ENCODE data around the gene PDZD4.

The PDZD4 gene

GRCh38 chrX:153786669-153787068 is 43.7 kb downstream of the PDZD4 start:
- no peak for DNase-seq (ENCODE audit: low read depth in 2 of 2)

DNA sequence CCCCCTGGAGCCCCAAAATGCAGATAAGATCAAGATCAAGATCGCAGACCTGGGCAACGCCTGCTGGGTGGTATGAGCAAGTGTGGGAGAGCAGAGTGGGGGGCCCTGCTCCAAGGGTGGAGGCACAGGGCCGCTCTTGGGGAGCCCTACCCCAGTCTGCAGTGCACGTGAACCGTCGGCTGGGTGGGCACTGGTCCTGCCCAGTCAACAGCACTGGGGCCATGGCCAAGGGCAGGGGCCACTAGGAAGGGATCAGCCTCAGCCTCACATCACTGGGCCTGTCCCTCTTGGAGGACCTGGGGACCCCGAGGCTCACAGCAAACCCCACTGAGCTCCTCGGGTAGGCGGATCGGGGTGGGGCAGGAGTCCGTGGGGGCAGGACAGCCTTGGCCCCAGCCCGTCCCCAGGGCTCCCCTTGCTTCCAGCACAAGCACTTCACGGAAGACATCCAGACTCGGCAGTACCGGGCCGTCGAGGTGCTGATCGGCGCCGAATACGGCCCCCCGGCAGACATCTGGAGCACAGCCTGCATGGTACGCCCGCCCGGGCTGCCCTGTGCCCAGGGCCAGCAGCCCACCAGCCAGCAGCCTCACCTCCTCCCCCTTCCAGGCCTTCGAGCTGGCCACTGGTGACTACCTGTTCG is 45.9 kb downstream of the PDZD4 start:
- DNase-seq (ENCODE audit: low read depth in 2 of 2), result no peak

DNA sequence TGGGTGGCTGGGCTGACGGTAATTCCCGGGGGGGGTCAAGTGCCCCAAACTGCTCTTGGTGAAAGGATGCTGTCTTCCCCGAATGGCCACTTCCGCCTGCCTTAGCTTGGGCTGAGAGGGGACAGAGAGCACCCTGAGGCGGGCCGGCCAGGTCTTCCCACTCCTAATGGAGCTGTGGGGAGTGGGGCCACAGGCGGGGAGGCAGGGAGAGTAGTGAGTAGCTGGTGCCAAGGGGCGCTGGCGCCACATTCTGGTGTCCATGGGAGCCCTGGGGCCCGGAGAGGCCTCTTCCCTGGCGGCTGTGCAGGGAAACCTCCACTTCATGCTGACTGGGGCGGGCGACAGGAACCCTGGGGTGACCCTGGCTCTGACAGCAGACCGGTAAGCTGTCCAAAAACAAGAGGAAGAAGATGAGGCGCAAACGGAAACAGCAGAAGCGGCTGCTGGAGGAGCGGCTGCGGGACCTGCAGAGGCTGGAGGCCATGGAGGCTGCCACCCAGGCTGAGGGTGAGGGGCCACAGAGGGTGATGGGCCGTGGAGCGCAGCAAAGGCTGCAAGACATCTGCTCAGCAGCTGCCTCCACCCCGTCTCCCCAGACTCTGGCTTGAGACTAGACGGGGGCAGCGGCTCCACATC is 46.8 kb downstream of the PDZD4 start:
- DNase-seq (ENCODE audit: low read depth in 2 of 2), result no peak

GRCh38 chrX:153782871-153783270 is 47.5 kb downstream of the PDZD4 start:
- DNase-seq (ENCODE audit: low read depth in 2 of 2), result no peak

DNA sequence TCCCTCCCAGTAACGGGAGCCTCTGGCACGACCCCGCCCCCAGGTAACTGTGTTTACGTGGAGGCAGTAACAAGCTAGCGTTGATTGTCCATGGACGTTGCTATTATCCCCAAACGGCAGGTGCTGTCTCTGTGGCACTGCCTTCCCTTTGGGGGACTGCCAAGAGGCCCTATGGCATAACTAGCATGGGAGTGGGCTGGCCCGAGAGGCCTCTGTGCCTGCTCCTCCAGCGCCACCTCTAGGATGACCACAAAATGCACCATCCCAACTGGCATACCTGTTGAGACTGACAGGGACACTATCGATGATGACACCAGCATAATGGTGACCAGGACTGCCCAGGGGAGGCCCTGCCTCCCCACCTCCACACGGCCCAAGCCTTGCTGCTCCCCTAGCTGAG is 48.0 kb downstream of the PDZD4 start:
- DNase-seq (ENCODE audit: low read depth in 2 of 2), result no peak

DNA sequence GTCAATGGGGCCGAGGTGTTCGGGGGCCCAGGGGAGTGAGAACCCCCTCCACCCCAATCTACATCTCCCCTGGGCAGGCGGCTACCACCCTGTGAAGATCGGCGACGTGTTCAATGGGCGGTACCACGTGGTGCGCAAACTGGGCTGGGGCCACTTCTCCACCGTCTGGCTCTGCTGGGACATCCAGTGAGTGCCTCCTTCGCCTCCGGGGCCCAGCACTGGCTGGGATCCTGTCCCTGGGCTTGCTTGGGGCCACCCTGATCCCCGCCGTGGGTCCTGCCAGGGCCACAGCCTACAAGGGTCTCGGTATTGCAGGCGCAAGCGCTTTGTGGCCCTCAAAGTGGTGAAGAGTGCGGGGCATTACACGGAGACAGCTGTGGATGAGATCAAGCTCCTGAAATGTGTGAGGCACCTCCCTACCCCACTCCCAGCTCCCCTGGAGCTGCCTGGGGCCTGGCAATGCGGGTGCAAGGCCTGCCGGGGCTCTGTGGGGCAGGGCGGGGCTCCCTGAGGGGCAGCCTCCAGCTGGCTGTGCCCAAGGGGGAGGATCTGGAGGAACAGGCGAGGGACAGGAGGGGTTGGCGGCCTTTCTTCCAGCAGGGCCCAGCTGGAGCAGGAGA is 48.8 kb downstream of the PDZD4 start:
- DNase-seq (ENCODE audit: low read depth in 2 of 2), result no peak

- no peak for DNase-seq (ENCODE audit: low read depth in 2 of 2)
Observed at GRCh38 chrX:153780678-153781427, 49.5 kb downstream of the PDZD4 start, which contains the start of gene SRPK3. TSS of gene SRPK3 (plus strand) at chrX:153781041. CDS start at chrX:153781087, 46 bp downstream.

DNA sequence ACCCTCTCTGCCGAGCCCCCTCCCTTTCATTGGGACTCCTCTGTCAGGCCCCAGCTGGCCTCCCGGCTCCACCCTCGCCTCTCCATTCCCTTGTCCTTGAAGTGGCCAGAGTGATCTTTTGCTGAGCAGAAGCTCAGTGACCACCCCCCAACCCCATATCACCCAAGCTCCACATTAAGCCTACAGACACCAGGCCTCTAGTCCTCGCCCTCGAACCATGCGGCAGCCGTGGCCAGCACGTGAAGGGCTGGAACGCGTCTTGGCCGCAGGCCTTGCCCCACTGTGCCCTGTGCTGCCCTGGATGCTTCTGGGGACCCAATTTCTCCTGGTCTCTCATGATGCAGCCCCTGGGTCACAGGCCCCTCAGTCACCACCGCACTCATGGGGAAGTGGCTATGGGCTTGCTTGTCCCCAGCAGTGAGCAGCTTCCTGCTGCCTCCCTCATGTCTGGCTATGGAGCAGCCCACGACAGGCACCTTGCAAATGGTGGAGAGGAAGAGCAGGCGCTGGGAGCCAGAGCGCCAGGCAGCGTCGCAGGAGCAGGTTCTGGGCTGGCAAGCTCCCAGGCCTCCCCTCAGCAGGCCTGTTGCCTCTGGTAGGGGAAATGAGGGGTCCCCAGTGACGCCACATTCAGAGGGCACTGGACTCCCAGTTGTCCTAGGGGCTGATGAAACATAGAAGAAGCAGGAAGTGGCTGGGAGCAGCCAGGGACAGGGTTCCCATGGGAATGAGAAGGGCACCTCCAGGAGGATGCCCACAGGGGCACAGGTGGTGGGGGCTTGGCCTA is 50.3 kb downstream of the PDZD4 start:
- no peak for DNase-seq (ENCODE audit: low read depth in 2 of 2)

DNA sequence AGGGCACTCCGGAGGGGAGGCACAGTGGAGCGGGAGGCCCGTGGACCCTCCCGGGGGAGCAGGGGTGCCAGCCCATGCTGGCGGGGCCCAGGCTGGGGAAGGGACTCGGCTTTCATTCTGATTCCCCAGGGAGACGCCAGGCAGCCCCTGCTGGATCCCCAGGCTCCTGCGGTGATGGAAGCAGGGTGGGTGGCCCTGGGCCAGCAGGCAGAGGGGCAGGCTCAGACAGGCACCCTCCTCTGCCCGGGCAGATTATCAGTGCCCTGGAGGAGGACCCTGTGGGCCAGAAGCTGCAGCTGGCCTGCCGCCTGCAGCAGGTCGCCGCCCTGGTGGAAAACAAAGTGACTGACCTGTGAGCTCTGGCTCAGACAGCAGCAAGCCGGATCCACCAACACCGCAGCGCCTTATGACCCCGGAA is 51.7 kb downstream of the PDZD4 start:
- DNase-seq (ENCODE audit: low read depth in 2 of 2), result no peak

DNA sequence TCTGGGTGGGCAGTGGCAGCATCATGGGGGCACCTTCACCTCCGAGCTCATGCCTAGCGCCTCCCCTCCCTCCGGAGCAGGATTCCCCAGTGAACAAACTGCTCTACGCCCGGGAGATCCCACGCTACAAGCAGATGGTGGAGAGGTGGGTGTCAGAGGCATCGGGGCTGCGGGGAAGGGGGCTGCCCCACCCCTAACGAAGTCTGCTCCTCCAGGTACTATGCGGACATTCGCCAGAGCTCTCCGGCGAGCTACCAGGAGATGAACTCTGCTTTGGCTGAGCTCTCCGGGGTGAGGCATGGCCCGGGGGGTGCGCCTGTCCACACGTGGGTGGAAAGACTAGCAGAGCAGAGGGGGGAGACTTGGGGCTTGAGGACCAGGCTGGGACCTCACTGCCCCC is 52.2 kb downstream of the PDZD4 start:
- no peak for DNase-seq (ENCODE audit: low read depth in 2 of 2)

GRCh38 chrX:153777261-153778090 is 52.9 kb downstream of the PDZD4 start:
- DNase-seq (ENCODE audit: low read depth in 2 of 2), result no peak

- DNase-seq (ENCODE audit: low read depth in 2 of 2), result no peak
Observed at GRCh38 chrX:153776611-153777045, 53.7 kb downstream of the PDZD4 start.

- no peak for DNase-seq (ENCODE audit: low read depth in 2 of 2)
Observed at GRCh38 chrX:153776120-153776599, 54.2 kb downstream of the PDZD4 start.

- DNase-seq (ENCODE audit: low read depth in 2 of 2), result no peak
Observed at GRCh38 chrX:153775293-153776119, 54.8 kb downstream of the PDZD4 start.

DNA sequence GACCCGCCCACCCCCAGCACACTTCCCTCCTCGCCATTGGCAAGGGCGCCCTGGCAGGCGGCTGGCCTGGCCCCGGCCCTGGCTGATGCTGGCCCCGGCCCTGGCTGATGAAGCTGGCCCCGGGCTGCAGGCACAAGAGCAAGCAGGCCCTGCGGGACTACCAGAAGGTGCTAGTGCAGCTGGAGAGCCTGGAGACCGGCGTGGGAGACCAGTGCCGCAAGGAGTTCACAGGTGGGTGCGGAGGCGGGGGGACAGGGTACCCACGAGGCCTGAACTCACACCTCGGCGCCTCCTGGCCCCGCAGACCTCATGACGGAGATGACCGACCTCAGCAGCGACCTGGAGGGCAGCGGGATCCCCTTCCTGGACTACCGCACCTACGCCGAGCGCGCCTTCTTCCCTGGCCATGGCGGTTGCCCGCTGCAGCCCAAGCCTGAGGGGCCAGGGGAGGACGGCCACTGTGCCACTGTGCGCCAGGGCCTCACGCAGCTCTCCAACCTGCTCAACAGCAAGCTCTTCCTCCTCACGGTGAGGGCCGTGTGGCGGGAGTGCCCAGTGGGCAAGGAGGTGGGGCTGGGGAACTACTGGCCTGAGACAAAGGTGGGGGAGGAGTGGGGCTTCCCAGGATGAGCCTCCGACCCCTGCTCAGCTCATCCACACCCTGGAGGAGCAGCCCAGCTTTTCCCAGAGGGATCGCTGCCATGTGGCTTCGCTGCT is 55.6 kb downstream of the PDZD4 start:
- no peak for DNase-seq (ENCODE audit: low read depth in 2 of 2)

DNA sequence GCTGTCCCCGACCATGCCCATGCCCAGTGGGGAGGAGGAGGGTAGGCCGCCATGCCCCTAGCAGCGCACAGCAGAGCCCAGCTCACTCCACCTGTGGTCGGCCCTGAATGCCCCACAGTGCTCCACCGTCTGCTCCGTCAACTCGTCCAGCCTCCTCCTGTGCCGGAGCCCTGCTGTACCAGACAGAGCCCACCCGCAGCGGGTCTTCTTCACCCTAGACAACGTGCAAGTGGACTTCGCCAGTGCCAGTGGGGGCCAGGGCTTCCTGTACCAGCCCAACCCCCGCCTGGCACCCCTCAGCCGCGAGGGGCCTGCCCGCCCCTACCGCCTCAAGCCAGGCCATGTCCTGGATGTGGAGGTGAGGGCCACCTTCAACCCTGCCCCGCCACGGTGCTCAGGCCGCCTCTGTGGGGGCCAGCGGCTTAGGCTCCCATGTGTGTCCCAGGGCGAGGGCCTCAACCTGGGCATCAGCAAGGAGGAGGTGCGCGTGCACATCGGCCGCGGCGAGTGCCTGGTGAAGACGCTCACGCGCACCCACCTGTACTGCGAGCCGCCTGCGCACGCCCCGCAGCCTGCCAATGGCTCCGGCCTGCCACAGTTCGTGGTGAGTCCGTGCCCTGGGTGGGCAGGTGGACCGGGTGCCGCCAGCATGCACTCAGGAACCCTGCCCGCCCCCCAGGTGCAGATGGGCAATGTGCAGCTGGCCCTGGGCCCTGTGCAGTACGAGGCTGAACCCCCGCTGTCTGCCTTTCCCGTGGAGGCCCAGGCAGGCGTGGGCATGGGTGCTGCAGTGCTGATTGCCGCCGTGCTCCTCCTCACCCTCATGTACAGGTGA is 56.4 kb downstream of the PDZD4 start:
- no peak for DNase-seq (ENCODE audit: low read depth in 2 of 2)

GRCh38 chrX:153773218-153773611 is 57.1 kb downstream of the PDZD4 start:
- DNase-seq (ENCODE audit: low read depth in 2 of 2), result no peak
